ENCODE results near the gene RTEL1.

Gene RTEL1

GRCh38 chr20:63696628-63697356 lies 38.7 kb downstream of the RTEL1 start, which contains the start of gene TNFRSF6B:
Gene TNFRSF6B (plus strand): TSS chr20:63696652. CDS start chr20:63696768, 116 bp downstream.
- DNase-seq (ENCODE audit: low read depth), result no peak
- TF ChIP-seq CTCF (conservative IDR thresholded peaks at IDR 0.05; ENCODE audit: low read depth, low read length), result no peak
- peak within 1 kb of the TSS; percentile 65 for H3K4me3 ChIP-seq (ENCODE audit: low read depth, low read length)

- peak overlapping the region; percentile 65 for H3K4me3 ChIP-seq (ENCODE audit: low read depth, low read length)
These were observed 39.3 kb downstream of the RTEL1 start for GRCh38 chr20:63697357-63697867.

GRCh38 chr20:63697868-63698545 lies 39.9 kb downstream of the RTEL1 start:
- H3K4me3 ChIP-seq (ENCODE audit: low read depth, low read length), result peak overlapping the region; percentile 27
- no peak for DNase-seq (ENCODE audit: low read depth)
- TF ChIP-seq CTCF (conservative IDR thresholded peaks at IDR 0.05; ENCODE audit: low read depth, low read length), result no peak

More at GRCh38 chr20:63697357-63697867, 39.3 kb downstream of the RTEL1 start:
- DNase-seq (ENCODE audit: low read depth), result no peak
- no peak for TF ChIP-seq CTCF (conservative IDR thresholded peaks at IDR 0.05; ENCODE audit: low read depth, low read length)

GRCh38 chr20:63698739-63699465 lies 40.8 kb downstream of the RTEL1 start:
- H3K4me3 ChIP-seq (ENCODE audit: low read depth, low read length), result peak overlapping the region; percentile 32

GRCh38 chr20:63699466-63700198 lies 41.5 kb downstream of the RTEL1 start:
- no peak for TF ChIP-seq CTCF (conservative IDR thresholded peaks at IDR 0.05; ENCODE audit: low read depth, low read length)
- no peak overlapping the region for H3K4me3 ChIP-seq (ENCODE audit: low read depth, low read length)
- DNase-seq (ENCODE audit: low read depth), result no peak

More at GRCh38 chr20:63698739-63699465, 40.8 kb downstream of the RTEL1 start:
- TF ChIP-seq CTCF (conservative IDR thresholded peaks at IDR 0.05; ENCODE audit: low read depth, low read length), result no peak
- DNase-seq (ENCODE audit: low read depth), result peak; percentile 91

All from choroid plexus epithelial cell (primary cell).